Mucosa of rectum (tissue), 2 donors: Measurements from ENCODE around the gene CDK6.
A peak's percentile ranks its signal among the peaks of the same experiment; 100 is the strongest.

Source experiments
- H3K27ac ChIP-seq, 2 donors: one replicate each; pipeline ENCODE4 v1.7.0; 2013; ENCODE audit warnings: inconsistent platforms in 2 of 2, low read depth in 2 of 2, low read length in 2 of 2
- H3K27me3 ChIP-seq, 2 donors: one replicate each; pipeline ENCODE4 v1.7.0; 2013; ENCODE audit warnings: low read length in 2 of 2; ENCODE audit not compliant: control insufficient read depth in 2 of 2, insufficient read depth in 2 of 2
- H3K36me3 ChIP-seq, 2 donors: one replicate each; pipeline ENCODE4 v1.7.0; 2013; ENCODE audit warnings: low read length in 2 of 2; ENCODE audit not compliant: control insufficient read depth in 2 of 2, insufficient read depth in 2 of 2
- H3K4me1 ChIP-seq, 2 donors: one replicate each; pipeline ENCODE4 v1.7.0; 2013; ENCODE audit warnings: low read length in 2 of 2, mild to moderate bottlenecking in 1 of 2; ENCODE audit not compliant: control insufficient read depth in 2 of 2, insufficient read depth in 2 of 2
- H3K4me3 ChIP-seq, 2 donors: one replicate each; pipeline ENCODE4 v1.7.0; 2013; ENCODE audit warnings: low read length in 2 of 2
- H3K9ac ChIP-seq, 2 donors: one replicate each; pipeline ENCODE4 v1.7.0; 2013; ENCODE audit warnings: low read length in 2 of 2, low read depth in 1 of 2, mild to moderate bottlenecking in 1 of 2
- H3K9me3 ChIP-seq, 2 donors: one replicate each; pipeline ENCODE4 v1.7.0; 2013; ENCODE audit warnings: low read length in 2 of 2; ENCODE audit not compliant: control insufficient read depth in 2 of 2
- donor health status: healthy.
- donor health status: Normal muscosa, but diverticular disease.

CDK6 gene

DNA sequence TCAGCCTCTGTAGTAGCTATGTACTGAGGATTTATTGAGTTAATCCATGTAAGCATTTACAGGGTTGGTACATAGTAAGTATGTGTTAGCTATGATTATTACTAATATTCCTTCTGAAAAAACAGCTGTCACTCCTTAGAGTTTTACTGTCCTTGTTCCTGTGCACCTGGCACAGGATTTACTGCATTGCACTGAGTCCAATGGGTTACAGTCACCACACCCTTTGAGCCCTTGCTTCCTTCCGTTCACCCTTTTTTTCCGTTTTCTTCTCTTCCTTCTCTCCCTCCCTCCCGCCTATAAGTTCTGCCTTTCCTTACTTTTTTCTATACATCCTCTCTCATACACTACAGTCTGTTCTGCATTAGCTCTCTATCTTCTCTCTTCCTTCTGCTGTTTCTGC is 12.5 kb upstream of the CDK6 start:
- Histone ChIP-seq H3K4me1 (peaks cover 0 to 7% of the 10 kb centered on the region in 2 donors), H3K27ac (no peak overlapping the region), H3K36me3 (no peaks in the 10 kb centered on the region), H3K9ac (no peak overlapping the region), H3K27me3 (no peaks in the 10 kb centered on the region), H3K9me3 (no peaks in the 10 kb centered on the region), H3K4me3 (peak overlapping the region; percentile 45 to 50)

DNA sequence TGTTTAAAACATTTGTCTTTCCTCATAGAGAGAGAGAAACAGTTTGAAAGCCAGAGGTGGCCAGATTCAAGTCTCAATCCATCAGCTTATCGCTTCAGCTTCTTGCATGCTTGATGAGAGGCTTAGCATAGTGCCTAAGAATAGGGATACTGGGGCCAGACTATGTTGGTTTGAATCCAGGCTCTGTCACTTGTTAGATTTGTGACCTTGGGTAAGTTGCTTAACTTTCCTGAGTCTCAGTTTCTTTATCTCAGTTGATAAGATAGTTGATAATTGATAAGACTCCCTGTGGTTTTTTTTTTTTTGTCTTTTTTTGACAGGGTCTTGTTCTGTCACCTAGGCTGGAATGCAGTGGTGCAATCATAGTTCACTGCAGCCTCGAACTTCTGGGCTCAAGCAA is 12.1 kb upstream of the CDK6 start:
- no peak overlapping the region for H3K27ac ChIP-seq
- no peaks in the 10 kb centered on the region for H3K36me3 ChIP-seq
- H3K4me3 ChIP-seq = no peak overlapping the region
- no peaks in the 10 kb centered on the region for H3K9me3 ChIP-seq
- no peak overlapping the region for H3K9ac ChIP-seq
- H3K4me1 ChIP-seq = peaks cover 0 to 7% of the 10 kb centered on the region in 2 donors
- H3K27me3 ChIP-seq = no peaks in the 10 kb centered on the region

GRCh38 chr7:92847305-92847704 is 10.9 kb upstream of the CDK6 start:
- Histone ChIP-seq H3K36me3 (no peaks in the 10 kb centered on the region), H3K9ac (no peak overlapping the region), H3K4me3 (no peak overlapping the region), H3K4me1 (peaks cover 0 to 7% of the 10 kb centered on the region in 2 donors), H3K9me3 (no peaks in the 10 kb centered on the region), H3K27ac (no peak overlapping the region), H3K27me3 (no peaks in the 10 kb centered on the region)

GRCh38 chr7:92845736-92846135 is 9.4 kb upstream of the CDK6 start:
- Histone ChIP-seq H3K9me3 (no peaks in the 10 kb centered on the region), H3K4me1 (peaks cover 0 to 7% of the 10 kb centered on the region in 2 donors), H3K27ac (no peak overlapping the region), H3K4me3 (no peak overlapping the region), H3K9ac (no peak overlapping the region), H3K36me3 (no peaks in the 10 kb centered on the region), H3K27me3 (no peaks in the 10 kb centered on the region)

DNA sequence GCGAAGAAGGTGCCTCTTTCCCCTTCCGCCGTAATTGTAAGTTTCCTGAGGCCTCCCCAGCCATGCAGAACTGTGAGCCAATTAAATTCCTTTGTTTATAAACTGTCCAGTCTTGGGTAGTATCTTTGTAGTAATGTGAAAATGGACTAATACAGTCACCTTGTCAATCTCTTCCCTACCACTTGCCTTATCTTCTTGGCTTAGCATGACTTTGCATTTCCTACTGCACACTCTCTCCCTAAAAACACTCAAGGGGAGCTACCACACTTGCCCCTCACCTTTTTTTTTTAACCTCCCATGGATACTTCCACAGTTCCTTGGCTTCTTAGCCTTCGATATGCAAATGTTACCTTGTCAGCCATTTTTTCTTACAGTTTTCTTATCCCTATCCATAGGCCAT is 7.4 kb upstream of the CDK6 start:
- no peaks in the 10 kb centered on the region for H3K27me3 ChIP-seq
- H3K9me3 ChIP-seq = no peaks in the 10 kb centered on the region
- H3K27ac ChIP-seq = no peak overlapping the region
- no peak overlapping the region for H3K4me3 ChIP-seq
- H3K9ac ChIP-seq = no peak overlapping the region
- no peaks in the 10 kb centered on the region for H3K36me3 ChIP-seq
- peaks cover 0 to 2% of the 10 kb centered on the region in 2 donors for H3K4me1 ChIP-seq

DNA sequence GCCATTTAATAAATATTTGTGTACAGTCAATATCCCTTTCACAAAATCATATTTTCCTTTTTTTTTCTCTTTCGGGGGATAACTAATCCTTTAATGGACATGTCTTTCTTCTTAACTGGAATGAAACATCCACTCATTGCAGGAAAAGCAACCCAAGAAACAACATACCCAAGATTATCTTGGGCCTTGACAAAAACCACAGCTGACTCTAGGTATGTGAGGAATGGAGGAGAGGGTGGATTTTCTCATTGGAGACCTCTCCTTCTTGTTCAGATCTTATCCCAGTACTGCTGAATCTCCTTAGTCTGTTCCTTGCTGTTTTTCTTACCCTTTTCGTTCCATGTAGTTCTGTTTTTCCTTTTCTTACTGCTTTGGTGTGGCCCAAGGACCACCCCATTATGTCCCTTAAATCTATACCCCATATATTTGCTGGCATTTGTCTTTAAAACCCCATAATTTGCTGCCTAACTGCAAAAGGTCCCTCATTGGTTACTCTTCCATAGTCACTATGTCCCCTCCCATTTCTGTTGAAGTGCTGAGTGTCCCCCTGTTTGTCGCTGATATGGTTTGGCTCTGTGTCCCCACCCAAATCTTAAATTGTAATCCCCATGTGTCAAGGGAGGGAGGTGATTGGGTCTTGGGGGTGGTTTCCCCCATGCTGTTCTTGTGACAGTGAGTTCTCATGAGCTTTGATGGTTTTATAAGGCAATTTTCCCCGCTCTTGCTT is 6.8 kb upstream of the CDK6 start:
- Histone ChIP-seq H3K4me1 (no peaks in the 10 kb centered on the region), H3K27ac (no peak overlapping the region), H3K27me3 (no peaks in the 10 kb centered on the region), H3K36me3 (no peaks in the 10 kb centered on the region), H3K9ac (no peak overlapping the region), H3K4me3 (no peak overlapping the region), H3K9me3 (no peaks in the 10 kb centered on the region)

DNA sequence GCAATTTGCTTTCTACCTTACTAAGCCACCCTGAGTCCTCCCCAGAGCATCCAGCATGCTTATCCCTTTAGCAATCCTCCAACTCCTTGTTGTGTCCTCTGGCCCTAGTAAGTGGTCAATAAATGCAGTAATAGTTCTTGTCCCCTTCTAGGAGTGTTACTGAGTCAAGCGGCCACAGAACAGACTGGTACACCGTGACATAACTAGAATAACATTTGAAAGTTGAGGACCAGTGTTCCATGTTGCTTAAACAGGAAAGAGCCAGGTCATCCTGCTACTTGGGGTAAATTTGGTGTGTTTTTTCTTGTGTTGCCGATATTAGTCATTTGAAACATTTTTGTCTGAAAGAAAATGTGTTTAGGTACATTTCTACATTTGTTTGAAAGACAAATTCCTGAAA is 4.8 kb upstream of the CDK6 start:
- H3K4me3 ChIP-seq = no peak overlapping the region
- no peak overlapping the region for H3K9ac ChIP-seq
- H3K27ac ChIP-seq = no peak overlapping the region
- H3K36me3 ChIP-seq = no peaks in the 10 kb centered on the region
- no peaks in the 10 kb centered on the region for H3K27me3 ChIP-seq
- H3K9me3 ChIP-seq = no peaks in the 10 kb centered on the region
- H3K4me1 ChIP-seq = no peaks in the 10 kb centered on the region

GRCh38 chr7:92840316-92840715 is 3.9 kb upstream of the CDK6 start:
- no peak overlapping the region for H3K27ac ChIP-seq
- no peak overlapping the region for H3K4me3 ChIP-seq
- H3K4me1 ChIP-seq = no peaks in the 10 kb centered on the region
- H3K9ac ChIP-seq = no peak overlapping the region
- no peaks in the 10 kb centered on the region for H3K9me3 ChIP-seq
- H3K27me3 ChIP-seq = no peaks in the 10 kb centered on the region
- no peaks in the 10 kb centered on the region for H3K36me3 ChIP-seq

- H3K27ac ChIP-seq = no peak overlapping the region
- H3K9ac ChIP-seq = no peak overlapping the region
- H3K9me3 ChIP-seq = no peaks in the 10 kb centered on the region
- no peak overlapping the region for H3K4me3 ChIP-seq
- H3K4me1 ChIP-seq = no peaks in the 10 kb centered on the region
- H3K36me3 ChIP-seq = no peaks in the 10 kb centered on the region
- H3K27me3 ChIP-seq = no peaks in the 10 kb centered on the region
Measured at GRCh38 chr7:92839901-92840300, 3.5 kb upstream of the CDK6 start.

GRCh38 chr7:92838934-92839333 is 2.6 kb upstream of the CDK6 start:
- no peaks in the 10 kb centered on the region for H3K27me3 ChIP-seq
- H3K27ac ChIP-seq = no peak overlapping the region
- no peaks in the 10 kb centered on the region for H3K36me3 ChIP-seq
- H3K4me3 ChIP-seq = no peak overlapping the region
- no peaks in the 10 kb centered on the region for H3K9me3 ChIP-seq
- H3K9ac ChIP-seq = no peak overlapping the region
- H3K4me1 ChIP-seq = no peaks in the 10 kb centered on the region
